Glutamatergic neuron (in vitro differentiated cells): ENCODE results near the gene IFT20. TPM values are rescaled to one million over a fixed set of nuclear protein-coding genes. Genes with fewer than 3 reads are reported as not detected.
A peak's percentile ranks its signal among the peaks of the same experiment; 100 is the strongest.

Experiments used
- DNase-seq: peaks from one replicate; pipeline ENCODE4 v3.0.0; 2022
- H3K27ac Mint-ChIP-seq: one replicate; pipeline ENCODE4 v1.8.0; 2020; ENCODE audit warnings: mild to moderate bottlenecking, mixed read lengths, inconsistent platforms; ENCODE audit not compliant: unreplicated experiment
- H3K27me3 Mint-ChIP-seq: one replicate; pipeline ENCODE4 v1.8.0; 2020; ENCODE audit warnings: mild to moderate bottlenecking, moderate library complexity, mixed read lengths, inconsistent platforms; ENCODE audit not compliant: unreplicated experiment
- H3K36me3 Mint-ChIP-seq: one replicate; pipeline ENCODE4 v1.8.0; 2020; ENCODE audit warnings: mild to moderate bottlenecking, mixed read lengths, inconsistent platforms; ENCODE audit not compliant: unreplicated experiment
- H3K4me1 Mint-ChIP-seq: one replicate; pipeline ENCODE4 v1.8.0; 2020; ENCODE audit warnings: mild to moderate bottlenecking, low read depth, mixed read lengths, inconsistent platforms; ENCODE audit not compliant: unreplicated experiment
- H3K4me3 Mint-ChIP-seq: one replicate; pipeline ENCODE4 v1.8.0; 2020; ENCODE audit warnings: mild to moderate bottlenecking, mixed read lengths, inconsistent platforms; ENCODE audit not compliant: unreplicated experiment
- H3K9me3 Mint-ChIP-seq: one replicate; pipeline ENCODE4 v1.8.0; 2020; ENCODE audit warnings: mild to moderate bottlenecking, moderate library complexity, mixed read lengths, inconsistent platforms; ENCODE audit not compliant: unreplicated experiment
- CTCF ChIP-seq: fragments of 200-600 bp; sonication (generic); IDR thresholded peaks from one replicate; pipeline ENCODE4 v1.5.0; 2021; ENCODE audit not compliant: partially characterized antibody, unreplicated experiment
- total RNA-seq: library from RNA; stranded (reverse); fragmentation: NEBNext Ultra II Directional; extraction: Animal tissue kit (Norgen Biotek cat#: 25700); gene quantifications from one replicate; pipeline ENCODE4 v1.2.1, GENCODE V29; 2021; ENCODE audit not compliant: unreplicated experiment

Gene IFT20
- total RNA-seq, 1 donor from 2014 or later: 43.9 TPM

DNA sequence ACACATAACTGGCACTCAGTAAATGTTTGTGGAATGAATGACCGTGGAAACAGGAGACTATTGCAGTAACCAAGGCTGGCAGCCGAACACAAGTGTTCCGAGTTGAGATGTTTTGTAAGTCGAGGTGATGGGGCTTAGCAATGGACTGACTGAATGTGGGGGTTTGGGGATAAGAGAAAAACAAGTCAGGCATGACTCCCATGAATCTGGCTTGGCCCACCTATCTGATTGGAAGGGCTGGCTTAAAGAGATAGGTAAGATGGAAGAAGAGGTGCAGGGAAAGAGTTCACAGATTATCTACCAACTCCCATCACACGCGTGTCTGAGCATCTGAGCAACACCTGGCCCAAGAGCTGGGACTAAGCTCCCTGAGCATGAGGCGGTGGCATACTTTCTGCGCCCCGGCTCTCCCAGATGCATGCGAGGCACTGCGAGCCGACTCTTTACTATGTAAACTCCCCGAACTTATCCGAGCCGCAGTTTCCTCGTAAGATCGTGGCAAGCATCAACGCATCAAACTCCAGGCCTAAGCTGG, 539 bp downstream of the IFT20 start:
- H3K36me3 Mint-ChIP-seq: no peaks in the 10 kb centered on the region
- peaks cover 20% of the 10 kb centered on the region for H3K9me3 Mint-ChIP-seq
- peak overlapping the region; percentile 99 for H3K27ac Mint-ChIP-seq
- H3K27me3 Mint-ChIP-seq: peaks cover 12% of the 10 kb centered on the region
- DNase-seq: no peak
- H3K4me3 Mint-ChIP-seq: peak overlapping the region; percentile 99
- no peak for TF ChIP-seq CTCF
- H3K4me1 Mint-ChIP-seq: peaks cover 14% of the 10 kb centered on the region

DNA sequence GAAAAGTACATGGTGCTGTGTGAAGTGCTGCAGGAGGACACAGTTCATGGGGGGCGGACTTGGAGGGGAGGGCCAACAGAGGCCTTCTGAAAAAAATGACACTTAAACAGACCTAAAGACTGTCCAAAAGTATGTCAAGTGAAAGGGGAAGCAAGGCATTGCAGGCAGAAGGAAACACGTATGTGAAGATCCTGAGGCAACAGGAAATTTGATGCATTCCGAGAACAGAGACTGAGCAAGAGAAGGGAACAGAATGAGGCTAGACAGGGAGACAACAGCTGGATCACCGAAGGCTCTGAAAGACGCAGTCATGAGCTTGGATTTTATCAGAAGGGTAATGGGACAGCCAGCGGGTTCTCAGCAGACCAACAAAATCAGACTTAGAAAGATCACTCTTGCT, 1.1 kb downstream of the IFT20 start:
- DNase-seq: no peak
- peak overlapping the region; percentile 99 for H3K27ac Mint-ChIP-seq
- H3K27me3 Mint-ChIP-seq: peaks cover 12% of the 10 kb centered on the region
- TF ChIP-seq CTCF: no peak
- peak overlapping the region; percentile 99 for H3K4me3 Mint-ChIP-seq
- H3K4me1 Mint-ChIP-seq: peaks cover 14% of the 10 kb centered on the region
- H3K9me3 Mint-ChIP-seq: peaks cover 20% of the 10 kb centered on the region
- H3K36me3 Mint-ChIP-seq: no peaks in the 10 kb centered on the region

GRCh38 chr17:28333083-28333746, 2.1 kb downstream of the IFT20 start:
- Mint-ChIP-seq H3K4me1 (peaks cover 14% of the 10 kb centered on the region), H3K36me3 (no peaks in the 10 kb centered on the region), H3K27me3 (peaks cover 12% of the 10 kb centered on the region), H3K27ac (no peak overlapping the region), H3K9me3 (peaks cover 20% of the 10 kb centered on the region), H3K4me3 (no peak overlapping the region)
- no peak for DNase-seq
- TF ChIP-seq CTCF: no peak

DNA sequence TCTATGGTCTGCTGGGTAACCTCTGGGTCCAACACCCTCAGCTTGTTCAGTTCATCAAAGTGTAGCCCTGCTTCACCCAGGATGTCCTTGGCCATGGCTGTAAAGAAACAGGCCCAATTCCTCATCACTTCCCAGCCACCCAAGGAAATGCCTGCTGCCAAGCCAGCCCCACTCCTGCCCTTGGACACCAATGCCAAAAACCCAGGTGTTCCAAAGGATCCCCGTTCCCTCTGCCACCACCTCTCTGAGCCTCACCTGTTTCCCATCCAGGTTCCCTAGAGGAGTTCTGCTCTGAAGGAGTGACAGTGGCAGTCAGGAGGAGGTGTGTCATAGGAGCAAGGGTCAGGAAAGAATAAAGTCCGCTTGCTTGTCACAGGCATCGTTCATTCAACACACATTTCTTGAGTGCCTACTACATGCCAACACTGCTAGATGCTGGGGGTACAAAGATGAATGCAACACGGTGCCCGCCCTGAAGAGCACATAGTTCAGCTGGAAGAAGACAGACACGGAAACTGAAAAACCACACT, 3.3 kb downstream of the IFT20 start:
- Mint-ChIP-seq H3K4me1 (peaks cover 12% of the 10 kb centered on the region), H3K27me3 (peaks cover 12% of the 10 kb centered on the region), H3K27ac (no peak overlapping the region), H3K9me3 (peaks cover 17% of the 10 kb centered on the region), H3K36me3 (no peaks in the 10 kb centered on the region), H3K4me3 (no peak overlapping the region)
- DNase-seq: no peak
- no peak for TF ChIP-seq CTCF

GRCh38 chr17:28330671-28331070, 4.6 kb downstream of the IFT20 start:
- Mint-ChIP-seq H3K36me3 (no peaks in the 10 kb centered on the region), H3K27ac (no peak overlapping the region), H3K9me3 (peaks cover 11% of the 10 kb centered on the region), H3K4me1 (peaks cover 19% of the 10 kb centered on the region), H3K27me3 (peaks cover 8% of the 10 kb centered on the region), H3K4me3 (no peak overlapping the region)
- no peak for TF ChIP-seq CTCF
- DNase-seq: no peak
